ENCODE measurements around the gene TRAFD1.
"Not testable (repeated sequence)": the region's sequence is repeated elsewhere in the genome, so short reads cannot be mapped to it uniquely, and the experiment has no call there.

DNA sequence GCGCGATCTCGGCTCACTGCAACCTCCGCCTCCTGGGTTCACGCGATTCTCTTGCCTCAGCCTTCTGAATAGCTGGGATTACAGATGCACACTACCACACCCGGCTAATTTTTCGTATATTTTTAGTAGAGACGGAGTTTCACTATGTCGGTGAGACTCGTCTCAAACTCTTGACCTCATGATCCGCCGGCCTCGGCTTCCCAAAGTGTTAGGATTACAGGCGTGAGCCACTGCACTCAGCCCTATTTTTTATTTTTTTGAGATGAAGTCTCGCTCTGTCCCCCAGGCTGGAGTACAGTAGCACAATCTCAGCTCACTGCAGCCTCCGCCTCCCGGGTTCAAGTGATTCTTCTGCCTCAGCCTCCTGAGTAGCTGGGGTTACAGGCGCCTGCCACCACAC, 22.6 kb upstream of the TRAFD1 start:
- TF ChIP-seq, protein P1, sequence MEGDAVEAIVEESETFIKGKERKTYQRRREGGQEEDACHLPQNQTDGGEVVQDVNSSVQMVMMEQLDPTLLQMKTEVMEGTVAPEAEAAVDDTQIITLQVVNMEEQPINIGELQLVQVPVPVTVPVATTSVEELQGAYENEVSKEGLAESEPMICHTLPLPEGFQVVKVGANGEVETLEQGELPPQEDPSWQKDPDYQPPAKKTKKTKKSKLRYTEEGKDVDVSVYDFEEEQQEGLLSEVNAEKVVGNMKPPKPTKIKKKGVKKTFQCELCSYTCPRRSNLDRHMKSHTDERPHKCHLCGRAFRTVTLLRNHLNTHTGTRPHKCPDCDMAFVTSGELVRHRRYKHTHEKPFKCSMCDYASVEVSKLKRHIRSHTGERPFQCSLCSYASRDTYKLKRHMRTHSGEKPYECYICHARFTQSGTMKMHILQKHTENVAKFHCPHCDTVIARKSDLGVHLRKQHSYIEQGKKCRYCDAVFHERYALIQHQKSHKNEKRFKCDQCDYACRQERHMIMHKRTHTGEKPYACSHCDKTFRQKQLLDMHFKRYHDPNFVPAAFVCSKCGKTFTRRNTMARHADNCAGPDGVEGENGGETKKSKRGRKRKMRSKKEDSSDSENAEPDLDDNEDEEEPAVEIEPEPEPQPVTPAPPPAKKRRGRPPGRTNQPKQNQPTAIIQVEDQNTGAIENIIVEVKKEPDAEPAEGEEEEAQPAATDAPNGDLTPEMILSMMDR (IDR thresholded peaks at IDR 0.05), result not testable (repeated sequence)
- not testable (repeated sequence) for TF ChIP-seq POLR2A (IDR thresholded peaks at IDR 0.05)
